ENCODE data around the gene EXOSC9.

Gene EXOSC9

DNA sequence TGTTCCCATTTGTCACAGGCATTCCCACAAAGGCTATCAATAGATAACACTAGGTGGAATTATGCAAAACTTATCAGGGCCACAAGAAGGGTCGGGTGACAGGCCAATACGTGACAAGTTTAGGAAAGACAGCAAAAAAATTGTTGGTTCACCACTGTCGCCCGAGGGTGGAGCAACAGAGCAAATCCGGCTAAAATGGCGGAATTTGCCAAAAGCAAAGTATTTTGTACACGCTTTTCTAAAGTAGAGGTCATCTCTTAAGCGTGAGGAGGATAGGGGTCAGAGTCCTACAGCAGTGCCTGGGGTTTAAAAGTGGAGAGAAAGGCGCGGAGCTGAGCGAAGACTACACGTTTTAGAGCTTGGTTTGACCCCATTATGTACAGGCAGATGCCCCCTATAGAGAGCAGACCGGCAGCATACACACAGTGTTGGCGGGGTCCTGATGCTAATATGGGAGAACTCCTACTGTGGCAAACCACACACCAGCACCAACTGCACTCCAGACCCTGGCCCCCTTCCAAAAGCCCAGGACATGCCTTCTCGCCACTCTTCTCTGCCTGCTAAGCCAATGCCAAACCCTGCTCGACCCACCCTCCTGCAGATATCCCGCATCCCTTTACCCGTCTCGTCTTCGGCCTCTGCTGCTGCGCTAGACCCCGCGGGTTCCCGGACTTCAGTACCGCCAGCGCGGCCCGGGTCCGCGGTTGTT, 21.8 kb downstream of the EXOSC9 start:
- DNase-seq (ENCODE audit: low spot score in 2 of 2), result peak; percentile 60 to 64
- no peaks in the 10 kb centered on the region for H3K9me3 ChIP-seq
- in situ Hi-C loops (cut with MboI; ENCODE audit: low sequenced_read_pairs), result no loop called here
- no peaks in the 10 kb centered on the region for H3K27me3 ChIP-seq (ENCODE audit: low read depth)
- H3K4me3 ChIP-seq, result peak overlapping the region; percentile 95
- H3K4me1 ChIP-seq, result peaks cover 22% of the 10 kb centered on the region
- H3K36me3 ChIP-seq (replicated peaks), result peaks cover 55% of the 10 kb centered on the region

DNA sequence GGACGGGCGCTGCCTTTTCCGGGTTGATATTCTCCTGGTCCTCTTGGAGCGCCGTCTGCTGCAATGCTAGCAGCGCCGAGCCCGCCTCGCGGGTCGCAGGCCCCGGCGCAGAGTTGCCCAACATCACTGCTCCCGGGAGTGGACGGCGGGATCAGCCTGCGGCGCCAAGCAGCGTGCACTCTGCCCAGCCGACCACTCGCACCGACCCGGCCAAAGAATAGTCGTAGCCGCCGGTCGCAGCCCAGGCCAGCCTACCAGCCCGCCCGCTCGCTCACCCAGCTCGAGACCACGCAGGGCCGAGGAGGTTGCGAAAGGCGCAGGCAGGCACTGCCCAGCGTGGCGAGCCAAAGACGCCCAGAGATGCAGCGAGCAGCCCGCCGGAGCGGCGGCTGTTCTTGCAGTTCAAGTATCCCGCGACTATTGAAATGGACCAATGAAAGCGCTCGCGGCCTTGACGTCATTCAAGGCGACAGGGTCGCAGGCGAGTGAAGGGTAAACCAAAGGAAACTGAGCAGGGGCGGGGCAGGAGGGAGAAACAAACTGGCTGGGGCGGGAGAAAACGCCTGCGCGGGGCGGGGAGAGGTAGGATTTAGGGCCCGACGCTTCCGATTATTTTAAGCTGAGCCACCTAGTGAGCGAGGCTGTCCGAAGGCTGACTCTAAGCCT, 22.5 kb downstream of the EXOSC9 start, which contains the start of gene CCNA2:
TSS of gene CCNA2 (minus strand) at position 379 of the 666 bp plus-strand sequence. CDS start at position 124, 255 bp downstream.
- in situ Hi-C loops (cut with MboI; ENCODE audit: low sequenced_read_pairs), result no loop called here

DNA sequence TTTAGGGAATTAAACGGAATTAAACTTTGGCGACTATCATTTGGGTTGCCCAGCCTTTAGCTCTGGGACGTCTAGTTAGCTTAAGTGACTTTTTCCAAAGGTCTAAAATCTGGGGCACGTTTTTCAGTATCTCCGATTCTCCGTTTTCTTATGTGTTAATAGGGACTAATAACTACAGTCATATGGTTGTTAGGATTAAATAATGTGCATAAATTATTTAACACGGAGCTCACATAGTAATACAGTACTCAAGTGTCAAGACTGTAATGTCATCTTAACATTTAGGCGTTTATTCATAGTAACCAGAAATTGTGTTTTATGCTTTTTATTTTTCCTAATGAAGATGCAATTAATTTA, 23.0 kb downstream of the EXOSC9 start:
- in situ Hi-C loops (cut with MboI; ENCODE audit: low sequenced_read_pairs), result no loop called here
- peak overlapping the region; percentile 95 for H3K4me3 ChIP-seq
- H3K27me3 ChIP-seq (ENCODE audit: low read depth), result no peaks in the 10 kb centered on the region
- H3K36me3 ChIP-seq (replicated peaks), result peaks cover 43% of the 10 kb centered on the region
- DNase-seq (ENCODE audit: low spot score in 2 of 2), result no peak
- no peaks in the 10 kb centered on the region for H3K9me3 ChIP-seq
- peaks cover 22% of the 10 kb centered on the region for H3K4me1 ChIP-seq

More for the DNA sequence above, 22.5 kb downstream of the EXOSC9 start, which contains the start of gene CCNA2:
- peaks cover 48% of the 10 kb centered on the region for H3K36me3 ChIP-seq (replicated peaks)
- H3K9me3 ChIP-seq, result no peaks in the 10 kb centered on the region
- no peaks in the 10 kb centered on the region for H3K27me3 ChIP-seq (ENCODE audit: low read depth)
- H3K4me3 ChIP-seq, result peak within 1 kb of the TSS; percentile 95
- H3K4me1 ChIP-seq, result peaks cover 22% of the 10 kb centered on the region
- peak; percentile 96 to 99 for DNase-seq (ENCODE audit: low spot score in 2 of 2)

DNA sequence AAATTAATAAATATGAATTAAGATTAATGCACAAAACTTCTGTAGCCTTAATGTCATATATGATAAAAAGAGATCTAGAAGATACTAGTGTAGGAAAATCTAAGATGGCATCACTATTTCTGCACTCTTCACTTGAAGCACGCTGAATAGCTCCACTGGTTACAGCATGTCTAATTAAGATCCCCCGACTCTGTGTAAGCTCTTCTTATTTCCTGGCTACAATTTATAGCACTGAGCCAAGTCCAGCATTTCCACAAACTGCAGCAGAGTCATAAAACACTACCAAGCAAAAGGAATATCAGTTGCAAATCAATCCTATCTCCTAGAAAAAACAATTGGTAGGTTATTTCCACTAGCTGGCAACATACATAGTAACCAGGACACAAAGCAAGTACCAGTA, 23.8 kb downstream of the EXOSC9 start:
- in situ Hi-C loops (cut with MboI; ENCODE audit: low sequenced_read_pairs), result no loop called here
- Histone ChIP-seq H3K27me3 (ENCODE audit: low read depth) (no peaks in the 10 kb centered on the region), H3K4me1 (peaks cover 20% of the 10 kb centered on the region), H3K9me3 (no peaks in the 10 kb centered on the region), H3K4me3 (no peak overlapping the region), H3K36me3 (replicated peaks) (peaks cover 35% of the 10 kb centered on the region)
- no peak for DNase-seq (ENCODE audit: low spot score in 2 of 2)

DNA sequence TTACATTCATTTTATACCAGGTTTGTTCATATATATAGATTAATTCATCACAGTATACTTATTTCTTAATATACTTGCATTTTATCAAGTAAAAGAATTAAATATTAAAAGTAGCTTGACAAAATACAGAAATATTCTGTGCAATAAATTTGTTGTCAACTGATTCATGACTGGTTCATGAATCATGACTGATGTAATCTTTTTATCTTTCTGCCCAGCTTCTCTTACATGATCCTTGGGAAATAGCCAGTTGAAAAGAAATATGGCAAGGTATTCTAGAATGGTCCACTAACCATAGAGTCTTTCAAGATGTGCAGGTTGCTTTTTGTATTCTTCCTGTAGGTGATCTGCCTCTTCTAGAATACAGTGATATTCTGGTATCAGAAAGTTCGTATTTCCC, 26.7 kb downstream of the EXOSC9 start:
- peaks cover 8% of the 10 kb centered on the region for H3K36me3 ChIP-seq (replicated peaks)
- peaks cover 4% of the 10 kb centered on the region for H3K4me1 ChIP-seq
- in situ Hi-C loops (cut with MboI; ENCODE audit: low sequenced_read_pairs), result no loop called here
- no peaks in the 10 kb centered on the region for H3K9me3 ChIP-seq
- H3K4me3 ChIP-seq, result no peak overlapping the region
- no peaks in the 10 kb centered on the region for H3K27me3 ChIP-seq (ENCODE audit: low read depth)
- no peak for DNase-seq (ENCODE audit: low spot score in 2 of 2)

DNA sequence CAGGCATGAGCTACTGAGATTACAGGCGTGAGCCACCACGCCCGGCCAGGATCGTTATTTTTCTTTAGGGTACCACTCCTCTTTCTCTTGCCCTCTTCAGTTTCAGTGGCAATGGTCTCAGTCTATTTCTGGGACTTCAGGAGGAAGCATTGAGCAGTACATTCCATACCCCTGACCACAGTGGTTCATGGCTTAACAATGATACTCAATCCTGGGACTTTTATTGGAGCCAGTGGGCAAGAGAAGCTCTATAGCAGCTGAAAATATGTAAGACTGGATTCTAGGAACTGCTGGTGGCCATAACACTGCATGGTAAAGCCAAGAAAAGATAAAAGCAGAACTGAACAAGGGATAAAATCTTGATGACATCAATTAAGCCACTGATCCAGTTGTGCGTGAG, 28.4 kb downstream of the EXOSC9 start:
- no peaks in the 10 kb centered on the region for H3K9me3 ChIP-seq
- H3K36me3 ChIP-seq (replicated peaks), result peaks cover 6% of the 10 kb centered on the region
- no peak overlapping the region for H3K4me3 ChIP-seq
- H3K4me1 ChIP-seq, result no peaks in the 10 kb centered on the region; the same call in 1 of the 2 replicates
- in situ Hi-C loops (cut with MboI; ENCODE audit: low sequenced_read_pairs), result no loop called here
- no peak for DNase-seq (ENCODE audit: low spot score in 2 of 2)
- H3K27me3 ChIP-seq (ENCODE audit: low read depth), result no peaks in the 10 kb centered on the region

DNA sequence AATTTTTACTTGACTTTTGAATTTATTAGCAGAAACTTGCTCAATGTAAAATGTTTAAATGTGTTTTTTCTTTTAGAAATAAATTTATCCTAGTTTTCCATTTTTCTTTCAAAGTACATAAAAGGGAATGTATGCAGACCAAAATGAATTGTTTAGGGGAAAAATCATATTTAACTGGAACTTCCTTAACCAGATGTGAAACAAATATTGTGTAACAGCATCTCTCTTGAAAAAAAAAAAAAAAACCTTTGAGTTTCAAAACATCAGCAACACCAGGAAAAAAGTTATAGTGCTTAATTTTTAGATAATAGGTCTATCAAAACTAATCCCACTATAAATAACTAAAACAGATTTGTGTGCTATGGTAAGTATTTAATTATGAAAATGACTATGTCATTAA, 37.0 kb downstream of the EXOSC9 start:
- H3K4me3 ChIP-seq, result no peak overlapping the region
- peaks cover 13% of the 10 kb centered on the region for H3K36me3 ChIP-seq (replicated peaks)
- in situ Hi-C loops (cut with MboI; ENCODE audit: low sequenced_read_pairs), result no loop called here
- DNase-seq (ENCODE audit: low spot score in 2 of 2), result no peak
- no peaks in the 10 kb centered on the region for H3K4me1 ChIP-seq
- H3K9me3 ChIP-seq, result no peaks in the 10 kb centered on the region
- no peaks in the 10 kb centered on the region for H3K27me3 ChIP-seq (ENCODE audit: low read depth)

DNA sequence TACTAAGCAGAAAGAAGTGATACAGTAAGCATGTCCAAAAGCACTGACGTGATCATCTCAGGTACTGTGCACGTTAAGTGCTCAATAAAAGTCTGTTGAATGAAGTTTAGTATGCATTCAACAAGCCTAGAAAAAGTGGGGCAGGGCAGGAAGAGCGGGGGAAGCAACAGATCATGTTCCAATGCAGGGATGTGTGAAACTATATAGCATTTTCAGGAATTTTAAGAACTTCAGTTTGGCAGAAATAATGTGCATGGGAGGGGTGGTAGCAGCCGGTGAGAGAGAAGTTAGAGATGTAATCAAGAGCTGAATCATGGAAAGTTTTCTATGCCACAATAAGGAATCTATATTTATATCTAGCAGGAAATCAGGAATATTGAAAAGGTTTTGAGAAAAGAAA, 41.7 kb downstream of the EXOSC9 start:
- Histone ChIP-seq H3K4me1 (no peaks in the 10 kb centered on the region), H3K27me3 (ENCODE audit: low read depth) (no peaks in the 10 kb centered on the region), H3K9me3 (no peaks in the 10 kb centered on the region), H3K4me3 (no peak overlapping the region), H3K36me3 (replicated peaks) (peaks cover 9% of the 10 kb centered on the region)
- DNase-seq (ENCODE audit: low spot score in 2 of 2), result no peak
- in situ Hi-C loops (cut with MboI; ENCODE audit: low sequenced_read_pairs), result no loop called here

DNA sequence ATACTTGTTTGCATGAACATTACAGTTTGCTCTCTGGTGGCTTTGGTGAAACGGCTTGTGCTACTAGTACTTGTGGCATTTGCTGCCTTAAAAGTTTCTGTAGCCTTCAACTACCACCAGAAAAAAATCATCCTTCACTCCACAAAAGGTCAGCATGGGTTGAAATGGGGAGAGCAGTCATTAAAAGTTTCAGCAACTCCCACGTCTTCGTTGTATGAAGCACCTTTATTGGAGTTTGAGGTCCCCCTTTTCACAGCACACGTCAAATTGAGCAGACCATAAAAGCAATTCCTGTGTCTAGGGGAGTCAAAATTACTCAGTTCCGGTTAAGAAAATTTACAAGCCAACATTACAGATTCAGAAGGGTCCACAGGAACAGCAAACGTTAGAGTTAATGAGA, 45.5 kb downstream of the EXOSC9 start:
- no peak overlapping the region for H3K4me3 ChIP-seq
- H3K9me3 ChIP-seq, result no peaks in the 10 kb centered on the region
- in situ Hi-C loops (cut with MboI; ENCODE audit: low sequenced_read_pairs), result no loop called here
- no peaks in the 10 kb centered on the region for H3K4me1 ChIP-seq
- H3K27me3 ChIP-seq (ENCODE audit: low read depth), result no peaks in the 10 kb centered on the region
- DNase-seq (ENCODE audit: low spot score in 2 of 2), result no peak
- H3K36me3 ChIP-seq (replicated peaks), result peaks cover 22% of the 10 kb centered on the region

DNA sequence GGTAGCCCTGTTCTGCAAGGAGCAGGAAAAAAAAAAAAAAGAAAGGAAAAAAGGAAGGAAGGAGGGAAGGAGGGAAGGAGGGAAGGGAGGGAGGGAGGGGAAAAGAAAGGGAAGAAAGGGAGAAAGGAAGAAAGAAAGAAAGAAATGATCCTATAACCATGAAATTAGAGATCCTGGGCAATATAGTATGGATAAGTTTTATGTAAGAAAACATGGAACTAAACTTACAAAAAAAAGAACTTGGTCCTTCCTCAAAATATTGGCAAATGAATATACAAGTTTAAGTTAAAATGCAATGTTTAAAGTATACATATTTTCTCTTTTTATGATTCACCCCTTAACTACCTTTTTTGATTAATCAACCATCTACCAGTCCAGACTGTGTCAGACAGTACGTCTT, 50.2 kb downstream of the EXOSC9 start:
- no peak for DNase-seq (ENCODE audit: low spot score in 2 of 2)
- Histone ChIP-seq H3K4me1 (no peaks in the 10 kb centered on the region), H3K36me3 (replicated peaks) (peaks cover 18% of the 10 kb centered on the region), H3K4me3 (no peak overlapping the region), H3K9me3 (no peaks in the 10 kb centered on the region), H3K27me3 (ENCODE audit: low read depth) (no peaks in the 10 kb centered on the region)
- in situ Hi-C loops (cut with MboI; ENCODE audit: low sequenced_read_pairs), result no loop called here

DNA sequence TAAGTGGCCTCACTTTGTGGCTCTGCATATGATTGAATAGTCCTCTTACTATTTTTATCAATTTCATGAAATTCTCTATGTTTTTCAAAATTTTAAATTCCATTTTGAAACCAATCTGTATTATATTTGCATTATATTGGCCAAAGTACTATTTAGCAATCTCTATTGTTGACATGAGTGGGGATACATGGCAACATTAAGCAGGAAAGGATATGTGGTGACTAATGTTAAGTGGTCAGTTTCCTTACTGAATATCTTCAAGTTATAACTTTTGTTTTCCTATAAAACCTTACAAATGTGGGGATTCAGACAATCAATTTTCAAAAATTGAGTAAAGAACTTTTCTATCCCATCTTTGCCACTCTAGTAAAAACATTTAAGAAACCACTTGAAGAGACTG, 59.0 kb downstream of the EXOSC9 start:
- Histone ChIP-seq H3K4me3 (no peak overlapping the region), H3K4me1 (no peaks in the 10 kb centered on the region), H3K27me3 (ENCODE audit: low read depth) (no peaks in the 10 kb centered on the region), H3K9me3 (no peaks in the 10 kb centered on the region), H3K36me3 (replicated peaks) (peaks cover 31% of the 10 kb centered on the region)
- DNase-seq (ENCODE audit: low spot score in 2 of 2), result no peak
- in situ Hi-C loops (cut with MboI; ENCODE audit: low sequenced_read_pairs), result no loop called here

DNA sequence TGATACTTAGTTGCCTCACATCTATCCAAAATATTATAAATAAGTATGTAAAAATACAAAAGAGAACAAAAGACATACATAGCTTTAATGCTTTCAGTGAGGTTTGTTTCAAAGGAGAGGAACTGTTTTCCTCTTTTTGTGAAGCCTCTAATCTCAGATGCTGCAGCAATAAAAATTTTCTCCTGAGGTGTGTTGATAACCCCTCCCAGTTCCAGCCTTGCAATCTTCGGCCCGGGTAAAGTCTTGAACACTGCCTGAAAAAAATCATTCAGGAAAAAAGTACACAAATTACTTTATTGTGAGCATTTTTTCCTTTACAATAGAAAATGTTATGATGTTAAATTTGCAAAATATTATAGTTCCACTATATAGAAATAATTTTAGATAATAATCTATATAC, 60.3 kb downstream of the EXOSC9 start:
- no peak for DNase-seq (ENCODE audit: low spot score in 2 of 2)
- Histone ChIP-seq H3K9me3 (no peaks in the 10 kb centered on the region), H3K27me3 (ENCODE audit: low read depth) (no peaks in the 10 kb centered on the region), H3K4me1 (no peaks in the 10 kb centered on the region), H3K36me3 (replicated peaks) (peaks cover 38% of the 10 kb centered on the region), H3K4me3 (no peak overlapping the region)
- in situ Hi-C loops (cut with MboI; ENCODE audit: low sequenced_read_pairs), result no loop called here

DNA sequence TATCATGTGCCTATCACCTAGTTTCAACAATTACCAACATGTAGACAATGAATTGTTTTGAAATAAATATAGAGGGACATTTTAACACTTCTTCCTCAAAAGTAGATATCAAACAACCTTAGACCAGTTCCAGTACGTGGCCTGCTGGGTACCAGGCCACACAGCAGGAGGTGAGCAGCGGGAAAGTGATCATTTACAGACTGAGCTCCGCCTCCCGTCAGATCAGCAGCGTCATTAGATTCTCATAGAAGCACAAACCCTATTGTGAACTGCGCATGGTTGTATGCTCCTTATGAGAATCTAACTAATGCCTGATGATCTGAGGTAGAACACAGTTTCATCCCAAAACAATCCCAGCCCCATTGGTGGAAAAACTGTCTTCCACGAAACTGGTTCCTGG, 62.7 kb downstream of the EXOSC9 start:
- H3K4me1 ChIP-seq, result no peaks in the 10 kb centered on the region; the same call in 1 of the 2 replicates
- in situ Hi-C loops (cut with MboI; ENCODE audit: low sequenced_read_pairs), result no loop called here
- DNase-seq (ENCODE audit: low spot score in 2 of 2), result no peak
- no peak overlapping the region for H3K4me3 ChIP-seq
- no peaks in the 10 kb centered on the region for H3K9me3 ChIP-seq
- no peaks in the 10 kb centered on the region for H3K27me3 ChIP-seq (ENCODE audit: low read depth)
- H3K36me3 ChIP-seq (replicated peaks), result peaks cover 47% of the 10 kb centered on the region

Data from HAP-1 (cell line).